Measurements from ENCODE around the gene NBEA.

The NBEA gene

DNA sequence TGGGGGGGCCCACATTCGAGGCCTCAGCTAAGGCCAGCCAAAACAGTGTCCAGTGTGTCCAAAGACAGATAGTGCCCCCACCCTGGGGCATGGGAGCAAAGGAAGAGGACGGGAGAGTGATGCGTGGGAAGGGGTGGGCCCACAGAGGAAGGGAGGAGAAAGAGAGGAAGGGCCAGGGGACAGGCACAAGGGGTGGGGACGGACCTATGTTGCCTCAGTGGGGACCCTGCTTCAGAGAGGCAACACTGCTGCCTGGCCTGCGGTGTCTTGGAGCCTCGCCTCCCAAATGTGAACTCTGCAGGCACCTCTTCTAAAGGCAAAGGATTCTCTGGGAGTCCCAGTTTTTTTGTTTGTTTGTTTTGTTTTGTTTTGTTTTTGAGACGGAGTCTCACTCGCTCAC is 764.7 kb downstream of the NBEA start:
- ChIA-PET CTCF (no interaction called here), POLR2A (no interaction called here)
- H3K4me1 ChIP-seq (ENCODE audit: control insufficient read depth, insufficient read depth, low read length): no peaks in the 10 kb centered on the region
- H3K9me3 ChIP-seq (ENCODE audit: control insufficient read depth, insufficient read depth, low read depth, low read length): no peaks in the 10 kb centered on the region
- H3K27ac ChIP-seq (ENCODE audit: extremely low read depth, low read depth, low read length): no peak overlapping the region
- no peak overlapping the region for H3K4me3 ChIP-seq (ENCODE audit: low read depth, low read length)
- no peaks in the 10 kb centered on the region for H3K36me3 ChIP-seq (ENCODE audit: control insufficient read depth in 2 of 2, insufficient read depth in 1 of 2, low read length in 2 of 2)
- TF ChIP-seq HOXC10 (CRISPR knock-in tag; IDR thresholded peaks at IDR 0.05) (no peak), EGR2 (tag by site-specific recombination; IDR thresholded peaks at IDR 0.05; ENCODE audit: low read depth) (0 out of 2 replicates have a peak, but pooled peaks have one; percentile 1), GLI2 (tag by site-specific recombination; IDR thresholded peaks at IDR 0.05; ENCODE audit: borderline replicate concordance, low read depth) (no peak), ZNF776 (tag by site-specific recombination; IDR thresholded peaks at IDR 0.05; ENCODE audit: borderline replicate concordance) (no peak)

DNA sequence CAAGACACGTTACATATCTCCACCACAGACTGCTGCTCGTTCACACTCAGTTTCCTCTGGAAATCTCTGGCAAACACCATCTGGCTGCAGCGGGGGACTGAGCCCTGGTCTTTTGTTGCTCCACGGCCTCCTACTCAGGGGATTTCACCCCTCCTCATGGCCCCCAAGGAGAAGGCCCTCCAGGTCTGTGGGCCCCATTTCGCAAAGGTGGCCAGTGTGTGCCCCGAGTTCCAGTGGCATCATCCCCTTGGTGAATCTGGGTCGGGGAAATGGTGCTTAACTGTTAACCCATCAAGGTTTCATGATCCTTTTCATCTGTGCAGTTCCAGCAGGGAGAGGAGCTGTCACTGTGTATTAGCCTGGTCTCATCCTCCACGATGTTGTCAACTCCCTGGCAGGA is 769.8 kb downstream of the NBEA start:
- CTCF ChIA-PET: interaction anchor here (1.4 kb wide), 1 partner anchor 9 kb away, joined by 5 read pairs; no protein-coding TSS in a partner anchor

DNA sequence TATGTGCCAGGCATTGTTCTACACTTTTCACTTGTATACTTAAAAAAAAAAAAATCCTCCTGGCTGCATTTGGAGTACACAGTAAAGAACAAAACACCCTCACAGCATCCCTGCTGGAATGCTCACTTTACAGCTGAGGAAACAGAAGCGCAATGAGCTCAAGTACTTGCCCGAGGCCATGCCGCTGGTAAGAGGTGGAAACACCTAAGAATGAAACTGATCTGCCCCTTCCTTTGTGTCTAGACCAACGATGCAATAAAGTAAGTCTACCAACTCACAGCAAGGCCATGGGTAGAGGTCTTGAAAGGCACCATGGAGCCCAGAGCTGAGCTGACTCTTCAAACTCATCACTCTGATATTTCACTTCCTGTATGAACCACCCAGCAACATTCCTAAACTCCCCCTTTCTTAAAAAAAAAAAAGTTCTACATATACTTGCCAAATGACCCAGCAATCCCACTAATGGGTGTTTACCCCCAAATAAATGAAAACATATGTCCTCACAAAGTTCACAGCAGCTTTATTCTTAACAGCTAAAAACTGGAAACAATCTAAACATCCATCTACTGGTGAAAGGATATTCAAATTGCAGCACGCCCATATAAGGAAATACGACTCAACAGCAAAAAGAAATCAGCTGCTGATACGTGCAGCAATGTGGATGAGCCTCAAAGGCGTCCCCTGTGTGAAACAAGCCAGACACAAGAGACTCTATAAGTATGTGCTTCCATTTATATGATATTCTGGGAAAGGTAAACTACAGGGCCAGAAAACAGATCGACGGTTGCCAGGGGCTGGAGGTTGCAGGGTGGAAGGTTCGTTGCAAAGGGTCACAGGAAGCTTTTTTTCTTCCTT is 771.1 kb downstream of the NBEA start:
- no peaks in the 10 kb centered on the region for H3K9me3 ChIP-seq (ENCODE audit: control insufficient read depth, insufficient read depth, low read depth, low read length)
- H3K4me1 ChIP-seq (ENCODE audit: control insufficient read depth, insufficient read depth, low read length): no peaks in the 10 kb centered on the region
- ChIA-PET CTCF (interaction anchor here (0.6 to 1.4 kb wide), 6 partner anchors 8 to 189 kb away, joined by 3 to 5 read pairs (median 4); no protein-coding TSS in a partner anchor), POLR2A (no interaction called here)
- H3K27ac ChIP-seq (ENCODE audit: extremely low read depth, low read depth, low read length): no peak overlapping the region
- no peak overlapping the region for H3K4me3 ChIP-seq (ENCODE audit: low read depth, low read length)
- H3K36me3 ChIP-seq (ENCODE audit: control insufficient read depth in 2 of 2, insufficient read depth in 1 of 2, low read length in 2 of 2): no peaks in the 10 kb centered on the region
- TF ChIP-seq ZNF138 (tag by site-specific recombination; IDR thresholded peaks at IDR 0.05; ENCODE audit: borderline replicate concordance) (no peak), ZNF223 (tag by site-specific recombination; IDR thresholded peaks at IDR 0.05) (no peak), ZBTB1 (tag by site-specific recombination; IDR thresholded peaks at IDR 0.05) (no peak), ZBTB17 (tag by site-specific recombination; IDR thresholded peaks at IDR 0.05) (0 out of 2 replicates have a peak, but pooled peaks have one; percentile 25), ZBTB48 (tag by site-specific recombination; IDR thresholded peaks at IDR 0.05) (no peak), ZNF394 (tag by site-specific recombination; IDR thresholded peaks at IDR 0.05; ENCODE audit: borderline replicate concordance) (no peak), ZNF266 (tag by site-specific recombination; IDR thresholded peaks at IDR 0.05; ENCODE audit: low read depth) (no peak), ZNF544 (tag by site-specific recombination; IDR thresholded peaks at IDR 0.05) (no peak), GLI2 (tag by site-specific recombination; IDR thresholded peaks at IDR 0.05; ENCODE audit: borderline replicate concordance, low read depth) (no peak), ZFP3 (tag by site-specific recombination; IDR thresholded peaks at IDR 0.05; ENCODE audit: low read depth) (no peak)
- TF ChIP-seq, protein P1, sequence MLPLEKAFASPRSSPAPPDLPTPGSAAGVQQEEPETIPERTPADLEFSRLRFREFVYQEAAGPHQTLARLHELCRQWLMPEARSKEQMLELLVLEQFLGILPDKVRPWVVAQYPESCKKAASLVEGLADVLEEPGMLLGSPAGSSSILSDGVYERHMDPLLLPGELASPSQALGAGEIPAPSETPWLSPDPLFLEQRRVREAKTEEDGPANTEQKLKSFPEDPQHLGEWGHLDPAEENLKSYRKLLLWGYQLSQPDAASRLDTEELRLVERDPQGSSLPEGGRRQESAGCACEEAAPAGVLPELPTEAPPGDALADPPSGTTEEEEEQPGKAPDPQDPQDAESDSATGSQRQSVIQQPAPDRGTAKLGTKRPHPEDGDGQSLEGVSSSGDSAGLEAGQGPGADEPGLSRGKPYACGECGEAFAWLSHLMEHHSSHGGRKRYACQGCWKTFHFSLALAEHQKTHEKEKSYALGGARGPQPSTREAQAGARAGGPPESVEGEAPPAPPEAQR (tag by site-specific recombination; IDR thresholded peaks at IDR 0.05): no peak
- TF ChIP-seq, protein P2, sequence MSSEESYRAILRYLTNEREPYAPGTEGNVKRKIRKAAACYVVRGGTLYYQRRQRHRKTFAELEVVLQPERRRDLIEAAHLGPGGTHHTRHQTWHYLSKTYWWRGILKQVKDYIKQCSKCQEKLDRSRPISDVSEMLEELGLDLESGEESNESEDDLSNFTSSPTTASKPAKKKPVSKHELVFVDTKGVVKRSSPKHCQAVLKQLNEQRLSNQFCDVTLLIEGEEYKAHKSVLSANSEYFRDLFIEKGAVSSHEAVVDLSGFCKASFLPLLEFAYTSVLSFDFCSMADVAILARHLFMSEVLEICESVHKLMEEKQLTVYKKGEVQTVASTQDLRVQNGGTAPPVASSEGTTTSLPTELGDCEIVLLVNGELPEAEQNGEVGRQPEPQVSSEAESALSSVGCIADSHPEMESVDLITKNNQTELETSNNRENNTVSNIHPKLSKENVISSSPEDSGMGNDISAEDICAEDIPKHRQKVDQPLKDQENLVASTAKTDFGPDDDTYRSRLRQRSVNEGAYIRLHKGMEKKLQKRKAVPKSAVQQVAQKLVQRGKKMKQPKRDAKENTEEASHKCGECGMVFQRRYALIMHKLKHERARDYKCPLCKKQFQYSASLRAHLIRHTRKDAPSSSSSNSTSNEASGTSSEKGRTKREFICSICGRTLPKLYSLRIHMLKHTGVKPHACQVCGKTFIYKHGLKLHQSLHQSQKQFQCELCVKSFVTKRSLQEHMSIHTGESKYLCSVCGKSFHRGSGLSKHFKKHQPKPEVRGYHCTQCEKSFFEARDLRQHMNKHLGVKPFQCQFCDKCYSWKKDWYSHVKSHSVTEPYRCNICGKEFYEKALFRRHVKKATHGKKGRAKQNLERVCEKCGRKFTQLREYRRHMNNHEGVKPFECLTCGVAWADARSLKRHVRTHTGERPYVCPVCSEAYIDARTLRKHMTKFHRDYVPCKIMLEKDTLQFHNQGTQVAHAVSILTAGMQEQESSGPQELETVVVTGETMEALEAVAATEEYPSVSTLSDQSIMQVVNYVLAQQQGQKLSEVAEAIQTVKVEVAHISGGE (tag by site-specific recombination; conservative IDR thresholded peaks at IDR 0.05; ENCODE audit: low read depth): no peak
- TF ChIP-seq, protein P3, sequence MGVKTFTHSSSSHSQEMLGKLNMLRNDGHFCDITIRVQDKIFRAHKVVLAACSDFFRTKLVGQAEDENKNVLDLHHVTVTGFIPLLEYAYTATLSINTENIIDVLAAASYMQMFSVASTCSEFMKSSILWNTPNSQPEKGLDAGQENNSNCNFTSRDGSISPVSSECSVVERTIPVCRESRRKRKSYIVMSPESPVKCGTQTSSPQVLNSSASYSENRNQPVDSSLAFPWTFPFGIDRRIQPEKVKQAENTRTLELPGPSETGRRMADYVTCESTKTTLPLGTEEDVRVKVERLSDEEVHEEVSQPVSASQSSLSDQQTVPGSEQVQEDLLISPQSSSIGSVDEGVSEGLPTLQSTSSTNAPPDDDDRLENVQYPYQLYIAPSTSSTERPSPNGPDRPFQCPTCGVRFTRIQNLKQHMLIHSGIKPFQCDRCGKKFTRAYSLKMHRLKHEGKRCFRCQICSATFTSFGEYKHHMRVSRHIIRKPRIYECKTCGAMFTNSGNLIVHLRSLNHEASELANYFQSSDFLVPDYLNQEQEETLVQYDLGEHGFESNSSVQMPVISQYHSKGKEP (tag by site-specific recombination; IDR thresholded peaks at IDR 0.05): peak; percentile 17; the same call in 1 of the 2 replicates

More for the DNA sequence above, 769.8 kb downstream of the NBEA start:
- H3K36me3 ChIP-seq (ENCODE audit: control insufficient read depth in 2 of 2, insufficient read depth in 1 of 2, low read length in 2 of 2): no peaks in the 10 kb centered on the region
- H3K4me3 ChIP-seq (ENCODE audit: low read depth, low read length): no peak overlapping the region
- H3K27ac ChIP-seq (ENCODE audit: extremely low read depth, low read depth, low read length): no peak overlapping the region
- POLR2A ChIA-PET: no interaction called here
- no peak for TF ChIP-seq ZNF391 (tag by site-specific recombination; IDR thresholded peaks at IDR 0.05; ENCODE audit: borderline replicate concordance, low read depth)
- no peak for TF ChIP-seq ZEB2 (tag by site-specific recombination; IDR thresholded peaks at IDR 0.05)
- TF ChIP-seq, protein P1 (tag by site-specific recombination; IDR thresholded peaks at IDR 0.05): no peak
- no peak for TF ChIP-seq ZNF121 (tag by site-specific recombination; IDR thresholded peaks at IDR 0.05)
- no peak for TF ChIP-seq ZNF501 (tag by site-specific recombination; IDR thresholded peaks at IDR 0.05)
- no peak for TF ChIP-seq ZNF610 (tag by site-specific recombination; IDR thresholded peaks at IDR 0.05; ENCODE audit: borderline replicate concordance)
- TF ChIP-seq SALL2 (tag by site-specific recombination; IDR thresholded peaks at IDR 0.05; ENCODE audit: borderline replicate concordance): no peak
- TF ChIP-seq ZNF2 (tag by site-specific recombination; IDR thresholded peaks at IDR 0.05): no peak
- H3K4me1 ChIP-seq (ENCODE audit: control insufficient read depth, insufficient read depth, low read length): no peaks in the 10 kb centered on the region
- H3K9me3 ChIP-seq (ENCODE audit: control insufficient read depth, insufficient read depth, low read depth, low read length): no peaks in the 10 kb centered on the region
